ENCODE measurements around the gene ITGA4.
"Not testable (repeated sequence)": the region's sequence is repeated elsewhere in the genome, so short reads cannot be mapped to it uniquely, and the experiment has no call there.

The ITGA4 gene

DNA sequence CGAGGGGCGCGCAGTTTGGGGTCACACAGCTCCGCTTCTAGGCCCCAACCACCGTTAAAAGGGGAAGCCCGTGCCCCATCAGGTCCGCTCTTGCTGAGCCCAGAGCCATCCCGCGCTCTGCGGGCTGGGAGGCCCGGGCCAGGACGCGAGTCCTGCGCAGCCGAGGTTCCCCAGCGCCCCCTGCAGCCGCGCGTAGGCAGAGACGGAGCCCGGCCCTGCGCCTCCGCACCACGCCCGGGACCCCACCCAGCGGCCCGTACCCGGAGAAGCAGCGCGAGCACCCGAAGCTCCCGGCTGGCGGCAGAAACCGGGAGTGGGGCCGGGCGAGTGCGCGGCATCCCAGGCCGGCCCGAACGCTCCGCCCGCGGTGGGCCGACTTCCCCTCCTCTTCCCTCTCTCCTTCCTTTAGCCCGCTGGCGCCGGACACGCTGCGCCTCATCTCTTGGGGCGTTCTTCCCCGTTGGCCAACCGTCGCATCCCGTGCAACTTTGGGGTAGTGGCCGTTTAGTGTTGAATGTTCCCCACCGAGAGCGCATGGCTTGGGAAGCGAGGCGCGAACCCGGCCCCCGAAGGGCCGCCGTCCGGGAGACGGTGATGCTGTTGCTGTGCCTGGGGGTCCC, at the start of gene ITGA4:
TSS of gene ITGA4 (plus strand) at position 266 of the 620 bp plus-strand sequence. CDS start at position 535, 269 bp downstream.
- peak; percentile 71 for DNase-seq

DNA sequence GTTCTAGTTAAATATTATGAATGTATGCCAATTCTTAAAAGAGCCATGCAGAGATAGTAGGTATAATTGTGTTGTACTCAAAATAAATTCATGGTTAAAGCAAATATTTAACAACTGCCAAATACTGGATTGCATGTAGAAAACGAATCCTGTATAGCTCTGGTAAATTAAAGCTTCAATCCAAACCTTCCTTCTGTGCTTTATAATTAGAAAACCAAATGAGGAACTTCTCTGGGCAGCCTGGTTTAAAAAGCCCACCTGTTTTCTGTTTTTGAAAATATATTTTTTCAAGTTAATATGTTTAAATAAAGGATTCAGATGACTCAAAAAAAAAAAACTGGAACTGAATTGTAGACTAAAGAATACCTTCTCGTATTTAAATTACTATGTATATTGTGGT, 48.3 kb upstream of the ITGA4 start:
- DNase-seq = no peak

DNA sequence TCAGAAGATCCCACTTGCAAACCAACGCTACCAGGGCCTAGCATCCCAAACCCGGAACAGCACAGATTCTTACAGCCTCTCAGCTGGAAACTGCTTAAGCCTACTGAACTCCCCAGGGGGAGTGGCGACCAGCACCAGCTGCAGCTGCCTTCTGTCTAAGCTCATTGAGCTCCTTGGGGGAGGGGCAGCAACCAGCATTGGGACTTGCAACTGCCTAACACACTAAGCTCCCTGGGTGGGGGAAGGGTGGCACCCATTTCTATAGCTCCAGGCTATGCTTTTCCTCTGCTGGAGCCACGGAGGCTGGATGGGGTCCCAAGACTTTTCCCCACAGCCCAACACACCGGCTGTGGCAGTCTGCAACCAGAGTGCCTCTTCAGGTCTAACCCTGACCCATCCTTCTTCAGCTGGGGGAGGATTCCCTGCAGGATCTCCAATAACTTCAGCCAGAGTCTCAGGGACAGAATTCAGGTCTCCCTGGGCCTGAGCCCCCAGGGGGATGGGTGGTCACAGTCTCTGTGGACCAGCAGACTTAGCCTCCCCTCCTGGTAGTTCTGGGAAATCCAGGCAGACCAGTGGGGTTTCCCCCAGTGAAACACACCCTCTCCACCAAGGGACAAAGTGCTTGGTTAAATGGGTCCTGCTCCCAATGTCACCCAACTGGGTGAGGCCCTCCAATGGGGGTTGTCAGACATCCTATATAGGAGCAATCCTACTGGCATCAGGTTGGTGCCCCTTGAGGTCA, 45.9 kb upstream of the ITGA4 start:
- no peak for DNase-seq

DNA sequence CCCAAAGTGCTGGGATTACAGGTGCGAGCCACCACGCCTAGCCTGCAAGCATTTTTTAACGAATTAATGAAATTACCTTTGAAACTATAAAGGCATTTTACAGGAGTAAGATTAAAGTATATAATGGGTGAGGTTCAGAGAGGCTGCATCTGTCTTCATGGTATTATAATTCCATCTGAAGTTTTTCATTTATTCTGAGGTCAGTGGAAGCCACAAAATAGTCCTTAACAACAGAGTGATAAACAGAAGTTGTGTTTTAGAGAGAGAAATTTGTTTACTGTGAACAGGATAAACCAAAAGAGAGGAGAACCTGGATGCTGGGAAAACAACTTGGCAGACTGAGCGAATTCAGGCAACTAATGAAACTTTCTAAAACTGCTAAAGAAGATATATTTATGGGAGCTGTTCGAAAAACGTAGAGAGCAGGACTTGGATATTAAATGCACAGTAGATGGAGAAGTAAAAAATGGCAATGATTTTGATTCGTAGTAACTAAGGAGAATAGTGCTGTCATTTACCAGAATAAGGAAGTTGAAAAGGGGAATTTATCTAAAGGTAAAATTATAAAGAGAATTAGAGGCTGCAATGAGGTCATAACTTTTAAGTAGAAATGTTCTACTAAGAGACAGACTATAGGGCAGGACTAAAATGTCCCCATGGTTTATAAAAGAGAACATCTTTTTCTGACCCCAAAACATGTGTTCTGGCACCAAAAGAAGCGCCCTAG, 37.9 kb upstream of the ITGA4 start:
- no peak for DNase-seq

DNA sequence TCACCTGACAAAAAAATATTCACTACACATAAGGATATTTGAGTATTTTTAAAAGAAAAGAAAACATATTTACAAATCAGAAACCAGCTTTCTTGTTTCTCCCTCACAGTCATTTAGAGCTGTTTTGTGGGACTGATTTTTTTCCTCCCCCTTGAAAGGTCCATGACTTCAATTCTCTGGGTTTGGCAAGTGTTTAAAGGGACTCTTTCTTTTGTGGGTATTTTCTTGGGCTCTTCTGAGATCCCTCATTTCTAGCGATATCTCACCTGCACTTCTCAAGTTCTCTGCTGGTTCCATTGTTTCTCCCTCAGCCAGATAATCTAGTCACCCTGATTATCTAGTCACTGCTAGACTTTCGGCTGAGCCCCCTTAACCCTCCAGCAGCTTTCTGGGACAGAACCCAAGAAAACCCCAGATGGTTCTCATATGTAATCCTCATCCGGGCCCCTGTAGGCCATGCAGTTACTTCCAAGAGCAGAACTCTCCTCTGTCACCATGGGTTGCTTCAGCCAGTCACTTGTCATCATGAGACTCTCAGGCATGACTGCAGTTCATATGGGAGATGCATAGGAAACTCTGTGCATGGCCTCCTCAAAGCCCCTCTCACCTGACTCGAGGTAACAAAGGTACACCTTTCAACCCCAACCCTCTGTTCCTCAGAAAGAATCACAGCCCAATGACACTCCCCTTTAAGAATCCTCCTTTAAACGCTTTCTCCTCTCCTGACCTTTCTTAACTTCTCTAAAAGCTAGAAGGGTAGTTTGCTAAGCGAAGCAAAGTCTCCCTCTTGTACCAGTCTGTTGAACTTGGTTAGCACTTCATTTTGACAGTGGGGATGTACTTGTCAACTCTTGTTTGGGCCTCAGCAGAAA, 36.7 kb upstream of the ITGA4 start:
- no peak for DNase-seq

DNA sequence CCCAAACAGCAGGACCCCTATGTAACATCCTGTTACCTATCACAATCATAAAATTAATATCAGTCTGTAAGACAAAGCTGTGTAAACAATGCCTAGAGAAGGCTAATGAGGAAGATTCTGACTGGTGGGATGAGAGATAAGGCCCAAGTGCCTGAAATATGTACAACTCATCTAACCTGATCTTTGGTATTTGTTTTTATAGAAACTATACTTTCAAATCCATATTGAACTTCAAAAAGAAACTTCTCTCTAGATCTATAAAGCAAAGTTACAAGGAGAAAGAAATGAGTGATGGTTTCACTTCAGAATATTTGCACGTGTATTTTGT, 36.1 kb upstream of the ITGA4 start:
- no peak for DNase-seq

DNA sequence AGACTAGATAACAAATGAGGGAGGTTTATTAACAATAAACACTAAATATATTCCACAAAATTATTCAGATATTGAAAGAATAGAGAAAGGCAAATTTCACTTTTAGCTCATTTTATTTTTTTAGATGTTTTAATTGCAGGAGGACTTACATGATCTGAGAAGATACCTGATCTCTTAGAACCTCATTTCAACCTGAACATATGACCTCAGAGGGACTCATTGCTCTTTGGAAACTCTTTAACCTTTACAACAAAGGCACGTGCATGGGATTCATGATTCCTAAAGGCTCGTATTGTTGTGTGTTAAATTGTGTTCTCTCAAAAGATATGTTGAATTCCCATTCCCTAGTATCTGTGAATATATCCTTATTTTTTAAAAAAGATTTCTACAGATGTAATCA, 35.7 kb upstream of the ITGA4 start:
- no peak for DNase-seq

DNA sequence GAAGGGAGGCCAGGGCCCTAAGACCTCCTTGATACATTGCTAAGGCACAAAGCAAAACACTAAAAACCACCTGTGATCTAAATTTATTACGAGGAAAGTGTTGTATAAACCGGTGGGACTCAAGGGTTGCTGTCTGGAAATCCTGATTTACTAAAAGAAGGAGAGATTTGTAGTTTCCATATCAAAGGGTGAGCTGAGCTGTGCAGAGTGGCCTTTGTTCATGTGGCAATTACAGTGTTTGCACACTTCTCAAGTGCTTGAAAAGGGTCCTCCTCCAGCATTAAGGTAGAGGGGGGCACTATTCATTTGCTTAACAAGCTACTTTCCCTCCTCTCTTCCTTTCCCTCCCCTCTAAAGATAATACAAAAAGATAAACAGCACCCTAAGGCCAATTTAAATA, 30.5 kb upstream of the ITGA4 start:
- DNase-seq = no peak

DNA sequence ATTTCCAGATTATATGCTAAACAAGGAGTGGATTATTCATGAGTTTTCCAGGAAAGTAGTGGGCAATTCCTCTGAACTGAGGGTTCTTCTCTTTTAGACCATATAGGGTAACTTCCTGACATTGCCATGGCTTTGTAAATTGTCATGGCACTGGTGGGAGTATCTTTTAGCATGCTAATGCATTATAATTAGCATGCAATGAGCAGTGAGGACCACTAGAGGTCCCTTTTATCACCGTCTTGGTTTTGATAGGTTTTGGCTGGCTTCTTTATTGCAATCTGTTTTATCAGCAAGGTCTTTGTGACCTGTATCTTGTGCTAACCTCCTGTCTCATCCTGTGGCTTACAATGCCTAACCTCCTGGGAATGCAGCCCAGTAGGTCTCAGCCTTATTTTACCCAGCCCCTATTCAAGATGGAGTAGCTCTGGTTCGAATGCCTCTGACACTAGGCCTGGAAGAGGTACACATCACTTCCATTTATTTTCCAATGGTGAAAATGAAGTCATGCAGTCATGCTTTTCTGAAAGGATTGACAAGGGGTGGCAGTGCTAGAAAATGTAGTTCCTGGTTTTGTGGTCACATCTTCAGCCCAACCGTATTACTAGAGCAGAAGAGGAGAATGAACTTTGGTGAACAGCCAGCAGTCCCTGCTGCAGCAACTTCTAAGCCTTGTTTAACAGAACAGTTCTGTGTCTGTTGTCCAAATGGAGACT, 26.6 kb upstream of the ITGA4 start:
- no peak for DNase-seq

DNA sequence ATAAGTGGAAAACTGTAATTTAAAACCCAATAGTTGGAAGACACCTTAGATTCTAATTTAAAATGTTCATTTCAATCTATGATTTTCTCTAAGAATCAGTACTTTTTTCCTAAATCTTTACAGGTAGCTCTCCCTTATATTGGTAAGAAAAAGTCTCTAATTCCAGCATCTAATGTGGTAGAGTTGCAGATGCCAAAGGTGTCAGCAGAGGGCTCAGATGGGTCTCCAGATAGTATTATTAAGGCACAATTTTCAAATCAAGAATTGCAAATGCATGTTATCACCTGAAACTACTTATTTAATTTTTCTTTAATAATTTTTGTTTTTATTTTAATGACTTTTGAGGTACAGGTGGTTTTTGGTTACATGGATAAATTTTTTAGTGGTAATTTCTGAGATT, 25.5 kb upstream of the ITGA4 start:
- DNase-seq = no peak

DNA sequence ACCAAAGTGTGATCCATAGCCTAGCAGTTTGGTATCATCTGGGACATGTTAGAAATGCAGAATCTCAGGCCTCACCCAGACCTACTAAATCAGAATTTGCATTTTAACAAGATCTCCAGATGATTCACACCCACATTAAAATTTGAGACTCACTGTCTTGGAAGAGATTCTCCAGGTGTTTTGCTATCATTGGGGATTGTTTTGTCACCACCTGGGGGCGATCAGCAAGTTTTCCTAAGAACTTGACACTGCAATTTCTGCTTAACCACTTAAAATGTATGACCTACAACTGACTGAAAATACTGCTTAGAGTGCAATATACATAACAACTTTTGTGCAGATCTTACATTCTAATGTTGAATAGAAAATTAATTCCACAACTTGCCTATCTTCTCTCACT, 18.9 kb upstream of the ITGA4 start:
- DNase-seq = no peak

DNA sequence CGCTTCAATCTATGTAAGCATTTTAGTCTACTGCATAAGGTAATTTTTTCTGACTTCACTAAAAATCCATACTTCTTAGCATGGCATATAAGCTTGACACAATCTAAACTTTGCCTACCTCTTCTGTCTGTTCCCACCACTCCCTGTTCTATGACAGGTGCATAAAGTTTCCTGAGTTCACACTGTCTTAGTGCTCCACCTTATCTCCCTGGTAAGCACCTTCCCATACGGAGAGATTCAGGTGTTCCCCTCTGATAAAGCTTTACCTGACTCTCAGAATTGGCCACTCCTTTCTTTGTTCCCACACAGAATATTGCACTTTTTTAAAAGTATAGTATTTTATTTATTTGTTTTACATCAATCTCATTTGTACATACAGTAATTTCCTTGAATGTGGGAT, 16.8 kb upstream of the ITGA4 start:
- no peak for DNase-seq

DNA sequence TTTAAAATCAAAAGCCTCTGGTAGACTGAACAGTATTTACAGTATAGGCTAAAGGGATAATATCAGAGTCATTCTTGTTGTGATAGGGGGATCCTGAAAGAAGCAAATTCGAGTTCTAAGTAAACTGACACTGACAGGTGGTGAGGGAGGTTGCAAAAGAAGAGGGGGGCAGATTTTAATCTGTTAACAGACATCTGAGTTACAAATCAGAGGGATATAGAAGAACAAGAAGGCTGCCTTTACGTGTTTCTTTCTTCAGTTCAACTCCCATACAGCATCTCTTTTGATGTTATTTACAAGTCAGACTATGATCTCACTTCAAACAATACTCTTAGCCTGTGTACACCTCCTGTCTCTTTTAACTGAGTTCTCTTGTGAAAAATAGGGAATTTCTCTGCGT, 16.3 kb upstream of the ITGA4 start:
- no peak for DNase-seq

DNA sequence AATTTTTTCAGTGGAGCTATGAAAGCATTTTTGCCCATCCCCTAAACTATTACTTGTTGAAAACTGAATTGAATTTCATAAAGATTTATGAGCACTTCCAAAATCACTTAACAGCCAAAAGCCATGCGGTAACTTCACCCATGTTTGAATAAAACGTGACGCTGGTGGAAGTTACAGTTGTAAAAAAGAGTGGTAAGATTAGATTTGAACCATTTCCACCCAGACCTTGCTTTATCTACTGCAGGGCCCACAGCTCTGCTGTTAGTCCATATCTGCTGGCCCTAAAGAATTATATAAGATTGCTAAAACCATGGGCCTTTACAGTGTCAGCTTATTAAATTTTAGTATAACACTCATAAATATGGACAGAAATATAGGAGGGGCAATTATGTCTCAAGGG, 15.5 kb upstream of the ITGA4 start:
- no peak for DNase-seq

DNA sequence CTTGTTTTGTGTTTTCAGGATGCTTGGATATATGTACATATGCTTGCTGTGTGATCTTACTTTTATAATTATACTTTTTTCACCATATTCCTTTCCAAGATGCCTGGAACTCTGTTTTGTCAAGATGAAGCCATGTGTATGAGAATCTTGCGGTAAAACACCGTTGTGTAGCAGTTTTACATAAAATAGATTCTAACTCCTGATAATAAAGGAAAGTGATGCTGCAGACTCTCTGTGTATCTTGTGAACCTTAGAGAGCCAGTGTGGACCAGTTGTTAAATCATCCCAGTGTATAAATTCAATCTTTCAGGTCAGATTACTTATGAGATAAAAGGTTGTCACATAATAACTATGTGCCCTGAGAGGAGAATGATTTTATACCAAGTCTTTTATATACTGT, 12.5 kb upstream of the ITGA4 start:
- no peak for DNase-seq

DNA sequence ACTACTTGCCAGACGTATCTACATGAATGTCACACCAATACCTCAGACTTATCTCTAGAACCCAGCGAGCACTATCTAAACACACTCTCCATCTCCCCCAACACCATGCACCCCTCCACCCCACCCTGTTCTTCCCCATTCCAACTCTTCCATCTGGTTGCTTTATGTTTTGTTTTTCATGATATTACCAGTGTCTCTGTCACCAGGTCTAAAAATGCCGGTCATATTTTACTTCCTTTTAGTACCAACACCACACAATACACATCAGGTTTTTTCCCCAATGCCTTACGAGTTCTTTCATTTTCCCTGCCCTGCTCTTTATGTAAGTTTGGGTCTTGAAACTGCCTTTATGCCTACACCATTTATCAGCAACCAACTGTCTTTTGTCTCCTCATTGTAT, 10.2 kb upstream of the ITGA4 start:
- DNase-seq = no peak

DNA sequence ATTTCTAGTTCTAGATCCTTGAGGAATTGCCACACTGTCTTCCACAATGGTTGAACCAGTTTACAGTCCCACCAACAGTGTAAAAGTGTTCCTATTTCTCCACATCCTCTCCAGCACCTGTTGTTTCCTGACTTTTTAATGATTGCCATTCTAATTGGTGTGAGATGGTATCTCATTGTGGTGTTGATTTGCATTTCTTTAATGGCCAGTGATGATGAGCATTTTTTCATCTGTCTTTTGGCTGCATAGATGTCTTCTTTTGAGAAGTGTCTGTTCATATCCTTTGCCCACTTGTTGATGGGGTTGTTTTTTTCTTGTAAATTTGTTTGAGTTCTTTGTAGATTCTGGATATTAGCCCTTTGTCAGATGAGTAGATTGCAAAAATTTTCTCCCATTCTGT, 7.9 kb upstream of the ITGA4 start:
- not testable (repeated sequence) for DNase-seq

DNA sequence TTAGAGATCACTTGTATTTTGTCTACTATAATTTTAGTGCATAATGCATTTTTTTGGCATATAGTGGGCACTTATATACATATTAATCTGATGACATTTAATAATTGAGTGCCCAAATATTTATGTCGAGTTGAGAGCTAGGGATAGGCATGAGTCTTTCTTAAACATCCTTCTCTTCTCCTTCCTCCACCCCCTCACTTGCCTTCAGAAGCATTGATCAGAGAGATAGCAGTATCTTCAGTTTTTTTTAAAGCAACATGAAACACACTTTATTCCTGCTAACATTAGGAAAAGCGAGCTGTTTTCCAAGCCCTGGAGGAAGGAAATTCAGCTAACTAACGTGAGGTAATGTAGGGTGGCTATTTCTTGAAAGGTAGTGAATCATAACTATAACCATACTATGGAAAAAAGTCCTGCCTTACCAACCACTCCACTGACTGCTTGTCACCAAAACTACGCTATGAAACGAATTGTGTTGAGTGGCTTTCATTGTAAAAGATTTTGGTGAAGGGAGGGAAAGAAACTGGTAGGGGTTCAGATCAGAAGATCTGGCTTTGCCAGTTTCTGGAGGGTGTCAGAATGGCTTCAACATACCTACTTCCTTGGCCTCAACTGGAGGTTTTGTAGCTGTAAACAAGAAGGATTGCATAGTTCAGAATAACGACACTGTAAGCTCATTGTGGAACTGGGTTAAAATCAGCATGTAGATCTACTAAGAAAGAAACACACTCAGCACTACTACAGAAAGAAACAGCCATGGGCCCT, 2.3 kb upstream of the ITGA4 start:
- DNase-seq = no peak

DNA sequence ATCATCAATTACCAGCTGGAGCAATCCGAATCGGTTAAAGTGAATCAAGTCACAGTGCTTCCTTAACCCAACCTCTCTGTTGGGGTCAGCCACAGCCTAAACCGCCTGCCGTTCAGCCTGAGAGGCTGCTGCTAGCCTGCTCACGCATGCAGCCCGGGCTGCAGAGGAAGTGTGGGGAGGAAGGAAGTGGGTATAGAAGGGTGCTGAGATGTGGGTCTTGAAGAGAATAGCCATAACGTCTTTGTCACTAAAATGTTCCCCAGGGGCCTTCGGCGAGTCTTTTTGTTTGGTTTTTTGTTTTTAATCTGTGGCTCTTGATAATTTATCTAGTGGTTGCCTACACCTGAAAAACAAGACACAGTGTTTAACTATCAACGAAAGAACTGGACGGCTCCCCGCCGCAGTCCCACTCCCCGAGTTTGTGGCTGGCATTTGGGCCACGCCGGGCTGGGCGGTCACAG, 496 bp upstream of the ITGA4 start:
- peak; percentile 38 for DNase-seq

DNA sequence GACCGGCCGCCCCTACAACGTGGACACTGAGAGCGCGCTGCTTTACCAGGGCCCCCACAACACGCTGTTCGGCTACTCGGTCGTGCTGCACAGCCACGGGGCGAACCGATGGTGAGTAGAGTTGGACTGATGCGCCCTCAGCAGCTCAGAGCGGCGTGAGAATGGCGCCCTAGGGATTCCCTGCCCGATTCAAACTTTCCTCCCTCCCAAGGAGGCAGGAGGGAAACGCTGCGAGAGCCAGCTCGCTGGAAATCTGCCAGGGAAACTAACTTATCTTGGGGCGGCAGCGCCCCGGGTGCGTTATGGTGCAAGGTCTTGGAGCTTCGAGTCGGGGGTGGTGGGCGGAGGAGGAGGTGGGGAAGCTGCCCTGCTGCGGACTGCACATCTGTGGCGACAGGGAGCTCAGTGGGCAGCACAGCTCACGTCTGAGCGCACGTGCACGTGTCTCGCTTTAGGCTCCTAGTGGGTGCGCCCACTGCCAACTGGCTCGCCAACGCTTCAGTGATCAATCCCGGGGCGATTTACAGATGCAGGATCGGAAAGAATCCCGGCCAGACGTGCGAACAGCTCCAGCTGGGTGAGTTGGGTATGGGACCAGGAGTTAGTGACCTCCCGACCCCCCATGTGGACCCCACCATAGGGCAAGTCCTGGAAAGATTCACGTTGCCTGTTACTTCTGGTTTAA, 697 bp downstream of the ITGA4 start:
- DNase-seq = peak; percentile 29

DNA sequence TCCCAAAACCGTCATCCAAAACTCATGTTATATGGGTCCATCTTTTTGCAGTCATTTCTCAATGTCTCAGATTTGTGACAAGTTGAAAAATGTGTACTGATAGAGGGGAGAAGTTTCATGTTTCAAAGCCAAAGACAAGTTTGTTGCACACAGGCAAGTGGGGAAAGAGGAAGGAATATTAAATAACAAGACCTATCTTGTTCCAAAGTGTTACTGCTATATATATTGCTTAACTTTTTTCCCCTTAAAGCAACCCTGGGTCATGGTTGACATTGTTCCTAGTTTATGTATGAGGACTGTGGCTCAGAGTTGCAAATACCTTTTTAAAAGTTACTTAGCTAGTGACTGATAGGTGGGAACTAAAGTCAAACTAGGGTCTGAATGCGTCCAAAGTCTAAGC, 1.7 kb downstream of the ITGA4 start:
- no peak for DNase-seq
